GM03348 (cell line): ENCODE measurements around the gene VAMP5.
A peak's percentile ranks its signal among the peaks of the same experiment; 100 is the strongest.
"Not testable (repeated sequence)": the region's sequence is repeated elsewhere in the genome, so short reads cannot be mapped to it uniquely, and the experiment has no call there.

Experiments used
- DNase-seq: peaks from one replicate; pipeline ENCODE4 v3.0.0; 2012; ENCODE audit warnings: low spot score

The VAMP5 gene

GRCh38 chr2:85550486-85550885 lies 33.7 kb upstream of the VAMP5 start:
- no peak for DNase-seq

GRCh38 chr2:85551698-85552678 lies 32.2 kb upstream of the VAMP5 start:
- DNase-seq = peak; percentile 75

- no peak for DNase-seq
These were observed 31.0 kb upstream of the VAMP5 start for GRCh38 chr2:85553184-85553583.

- no peak for DNase-seq
These were observed 29.1 kb upstream of the VAMP5 start for GRCh38 chr2:85554980-85555612.

- no peak for DNase-seq
These were observed 27.1 kb upstream of the VAMP5 start for GRCh38 chr2:85557130-85557529.

GRCh38 chr2:85558160-85558559 lies 26.1 kb upstream of the VAMP5 start:
- DNase-seq = no peak

- not testable (repeated sequence) for DNase-seq
These were observed 23.9 kb upstream of the VAMP5 start for GRCh38 chr2:85560403-85560726.

- peak; percentile 46 for DNase-seq
These were observed 23.4 kb upstream of the VAMP5 start for GRCh38 chr2:85560812-85561279.

GRCh38 chr2:85561280-85562212 lies 22.7 kb upstream of the VAMP5 start, which contains the start of gene GGCX:
Gene GGCX (minus strand): TSS chr2:85561493. CDS start chr2:85561428, 65 bp downstream.
- peak; percentile 95 for DNase-seq

GRCh38 chr2:85564144-85564563 lies 20.1 kb upstream of the VAMP5 start:
- no peak for DNase-seq

GRCh38 chr2:85566265-85566664 lies 18.0 kb upstream of the VAMP5 start:
- no peak for DNase-seq

GRCh38 chr2:85575739-85576138 lies 8.5 kb upstream of the VAMP5 start:
- DNase-seq = no peak

- DNase-seq = no peak
These were observed 7.2 kb upstream of the VAMP5 start for GRCh38 chr2:85577063-85577385.

GRCh38 chr2:85577386-85578242 lies 6.6 kb upstream of the VAMP5 start, which contains the start of gene VAMP8:
Gene VAMP8 (plus strand): TSS chr2:85577586. CDS start chr2:85577647, 61 bp downstream.
- DNase-seq = no peak

- DNase-seq = no peak
These were observed 5.7 kb upstream of the VAMP5 start for GRCh38 chr2:85578243-85579180.

GRCh38 chr2:85579266-85579935 lies 4.8 kb upstream of the VAMP5 start:
- DNase-seq = no peak

GRCh38 chr2:85580206-85580605 lies 4.0 kb upstream of the VAMP5 start:
- no peak for DNase-seq

GRCh38 chr2:85582492-85582891 lies 1.7 kb upstream of the VAMP5 start:
- DNase-seq = no peak

GRCh38 chr2:85583667-85584353 lies 421 bp upstream of the VAMP5 start:
- no peak for DNase-seq
